Fibroblast of lung (primary cell): ENCODE data around the gene KNOP1. TPM values are rescaled to one million over a fixed set of nuclear protein-coding genes. Genes with fewer than 3 reads are reported as not detected.
"Not testable (repeated sequence)": the region's sequence is repeated elsewhere in the genome, so short reads cannot be mapped to it uniquely, and the experiment has no call there.

Experiments
- DNase-seq, 2 donors: peaks; one replicate each; pipeline versions ENCODE4 v3.0.0 to v3.0.0-alpha.2; 2010; ENCODE audit warnings: low read depth in 2 of 2
- H2AFZ ChIP-seq: 2 replicates; pipeline ENCODE4 v1.5.1; 2012; ENCODE audit warnings: low read length, control low read depth, inconsistent platforms
- H3K27ac ChIP-seq: 2 replicates; pipeline ENCODE4 v1.5.1; 2011; ENCODE audit warnings: low read length, control low read depth; ENCODE audit not compliant: insufficient read depth
- H3K27me3 ChIP-seq: 2 replicates; pipeline ENCODE4 v1.5.1; 2011; ENCODE audit warnings: mild to moderate bottlenecking, low read length; ENCODE audit not compliant: control insufficient read depth, insufficient read depth
- H3K36me3 ChIP-seq: 2 replicates; pipeline ENCODE4 v1.5.1; 2011; ENCODE audit warnings: low read length; ENCODE audit not compliant: control insufficient read depth, insufficient read depth
- H3K4me1 ChIP-seq: 2 replicates; pipeline ENCODE4 v1.5.1; 2011; ENCODE audit warnings: low read length; ENCODE audit not compliant: control insufficient read depth, insufficient read depth; ENCODE audit errors: extremely low read depth
- H3K4me2 ChIP-seq: 2 replicates; pipeline ENCODE4 v1.5.1; 2011; ENCODE audit warnings: low read length, control low read depth; ENCODE audit not compliant: insufficient read depth; ENCODE audit errors: extremely low read depth
- H3K4me3 ChIP-seq, 4 experiments: fragments of 200-600 bp in 1 of 4; sonication (generic) in 1 of 4; replicated peaks in 1 of 4; 2 replicates each; pipeline ENCODE4 v1.5.1; 2011 to 2016; ENCODE audit warnings: low read length in 4 of 4, low read depth in 3 of 4, mild to moderate bottlenecking in 3 of 4, control low read depth in 2 of 4, inconsistent platforms in 1 of 4, mixed read lengths in 1 of 4; ENCODE audit not compliant: insufficient read depth in 1 of 4; ENCODE audit errors: control extremely low read depth in 1 of 4
- H3K79me2 ChIP-seq: 2 replicates; pipeline ENCODE4 v1.5.1; 2012; ENCODE audit warnings: mild to moderate bottlenecking, low read length, inconsistent platforms; ENCODE audit not compliant: control insufficient read depth, insufficient read depth
- H3K9ac ChIP-seq: 2 replicates; pipeline ENCODE4 v1.5.1; 2011; ENCODE audit warnings: mild to moderate bottlenecking, low read length, control low read depth; ENCODE audit not compliant: insufficient read depth
- H3K9me3 ChIP-seq: 2 replicates; pipeline ENCODE4 v1.5.1; 2012; ENCODE audit warnings: low read depth, low read length; ENCODE audit not compliant: control insufficient read depth, insufficient read depth
- H4K20me1 ChIP-seq: 2 replicates; pipeline ENCODE4 v1.5.1; 2011; ENCODE audit warnings: low read length; ENCODE audit not compliant: control insufficient read depth, insufficient read depth; ENCODE audit errors: extremely low read depth
- CTCF ChIP-seq, 2 donors: IDR thresholded peaks in 1 of 2; conservative IDR thresholded peaks in 1 of 2; 1 replicate in 1 of 2; 2 replicates in 1 of 2; pipeline ENCODE4 v1.5.1; 2011 to 2012; ENCODE audit warnings: low read length in 2 of 2, control low read depth in 1 of 2, inconsistent platforms in 1 of 2, low read depth in 1 of 2, mild to moderate bottlenecking in 1 of 2
- EZH2 ChIP-seq: IDR thresholded peaks from 2 replicates; pipeline ENCODE4 v1.5.1; 2012; ENCODE audit warnings: low read length, control low read depth, mild to moderate bottlenecking; ENCODE audit errors: missing control alignments
- polyA plus RNA-seq, 2 donors: library from polyadenylated mRNA; depleted of rRNA in 1 of 2; stranded (reverse) in 1 of 2; unstranded in 1 of 2; fragments of >200 nt; gene quantifications; 2 replicates each; pipeline ENCODE4 v1.2.1, GENCODE V29; 2011 to 2012; ENCODE audit warnings: missing spikeins in 1 of 2
- total RNA-seq: library from RNA; depleted of rRNA; stranded (reverse); fragments of >200 nt; gene quantifications from 2 replicates; pipeline ENCODE4 v1.2.1, GENCODE V29; 2014

The KNOP1 gene
- total and polyA plus RNA-seq, 2 donors (not counting 1 experiment from before 2014, with no cell fraction given), result 7.8 to 12.1 TPM

- Histone ChIP-seq H3K9me3 (no peaks in the 10 kb centered on the region), H3K9ac (no peak overlapping the region), H3K36me3 (peaks cover 9% of the 10 kb centered on the region), H3K79me2 (no peaks in the 10 kb centered on the region), H3K4me2 (no peak overlapping the region), H3K27ac (no peak overlapping the region), H2AFZ (no peak overlapping the region), H4K20me1 (no peaks in the 10 kb centered on the region), H3K4me1 (no peaks in the 10 kb centered on the region), H3K27me3 (no peaks in the 10 kb centered on the region), H3K4me3 (no peak overlapping the region)
- TF ChIP-seq CTCF (conservative IDR thresholded peaks at IDR 0.05 in 1 of 2, IDR thresholded peaks at IDR 0.05 in 1 of 2; ENCODE audit: low read depth in 1 of 2, low read length in 2 of 2) (no peak), EZH2 (no peak)
- no peak for DNase-seq
Observed at GRCh38 chr16:19681637-19682036, 36.4 kb downstream of the KNOP1 start.

GRCh38 chr16:19680881-19681340 is 37.1 kb downstream of the KNOP1 start:
- TF ChIP-seq EZH2, result no peak
- TF ChIP-seq CTCF (conservative IDR thresholded peaks at IDR 0.05 in 1 of 2, IDR thresholded peaks at IDR 0.05 in 1 of 2; ENCODE audit: low read depth in 1 of 2, low read length in 2 of 2), result no peak
- no peak for DNase-seq
- H3K36me3 ChIP-seq, result peaks cover 9% of the 10 kb centered on the region
- no peak overlapping the region for H3K4me2 ChIP-seq
- H4K20me1 ChIP-seq, result no peaks in the 10 kb centered on the region
- H3K4me3 ChIP-seq, result no peak overlapping the region
- no peak overlapping the region for H2AFZ ChIP-seq
- H3K9ac ChIP-seq, result no peak overlapping the region
- no peaks in the 10 kb centered on the region for H3K4me1 ChIP-seq
- no peaks in the 10 kb centered on the region for H3K79me2 ChIP-seq
- no peaks in the 10 kb centered on the region for H3K9me3 ChIP-seq
- H3K27me3 ChIP-seq, result no peaks in the 10 kb centered on the region
- no peak overlapping the region for H3K27ac ChIP-seq

- not testable (repeated sequence) for H2AFZ ChIP-seq, H3K27me3 ChIP-seq, DNase-seq, H3K4me2 ChIP-seq, H3K27ac ChIP-seq, H3K36me3 ChIP-seq, H3K4me1 ChIP-seq, H3K9ac ChIP-seq, H3K79me2 ChIP-seq, H4K20me1 ChIP-seq, H3K4me3 ChIP-seq, H3K9me3 ChIP-seq
Observed at GRCh38 chr16:19679281-19679680, 38.7 kb downstream of the KNOP1 start.
